GM12874 (cell line): ENCODE data around the gene S100A3.

Experiments used
- CTCF ChIP-seq: IDR thresholded peaks from 2 replicates; pipeline ENCODE4 v1.5.1; 2011; ENCODE audit warnings: low read depth, mild to moderate bottlenecking, control low read depth, low read length, moderate library complexity; ENCODE audit not compliant: insufficient read depth

The S100A3 gene

GRCh38 chr1:153548722-153549688, at the start of gene S100A3:
Gene S100A3 (minus strand): TSS chr1:153549258. CDS start chr1:153548485, 773 bp downstream.
- no peak for TF ChIP-seq CTCF

DNA sequence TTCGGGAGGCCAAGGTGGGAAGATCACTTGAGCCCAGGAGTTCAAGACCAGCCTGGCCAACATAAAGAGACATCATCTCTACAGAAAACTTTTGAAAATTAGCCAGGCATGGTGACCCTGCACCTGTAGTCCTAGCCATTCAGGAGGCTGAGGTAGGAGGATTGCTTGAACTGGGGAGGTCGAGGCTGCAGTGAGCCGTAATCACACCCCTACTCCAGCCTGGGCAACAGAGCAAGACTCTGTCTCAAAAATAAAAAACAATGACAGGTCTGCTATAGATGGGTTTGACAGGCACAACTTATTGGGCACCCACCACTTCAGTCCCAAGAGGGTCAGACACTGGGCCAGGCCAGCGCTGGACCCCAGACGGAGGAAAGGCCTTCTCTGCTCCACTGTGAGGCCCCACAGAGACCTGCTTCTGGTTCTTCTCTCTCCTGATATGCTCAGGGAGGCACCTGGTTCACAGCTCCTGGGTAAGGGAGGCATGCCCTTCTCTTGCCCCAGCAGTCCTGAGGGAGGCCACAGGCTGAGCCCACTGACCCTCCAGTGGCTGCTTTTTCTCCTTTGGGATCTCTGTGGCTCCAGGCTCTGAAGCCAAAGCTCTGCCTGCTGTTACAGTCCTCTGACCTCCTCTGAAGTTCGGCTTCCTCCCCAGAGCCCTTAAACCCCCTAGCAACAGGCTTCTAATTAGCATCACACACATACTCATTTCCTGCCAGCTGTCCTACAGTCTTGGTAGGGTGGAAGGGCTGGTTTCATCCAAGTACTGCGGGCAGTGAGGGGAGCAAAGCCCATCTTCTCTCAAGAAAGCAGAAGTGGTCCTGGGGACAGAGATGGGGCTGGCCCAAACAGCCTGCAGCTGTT, 49.5 kb upstream of the S100A3 start:
- TF ChIP-seq CTCF: no peak

GRCh38 chr1:153597206-153597605, 48.1 kb upstream of the S100A3 start:
- TF ChIP-seq CTCF: no peak

GRCh38 chr1:153592748-153593147, 43.7 kb upstream of the S100A3 start:
- no peak for TF ChIP-seq CTCF

GRCh38 chr1:153588482-153588881, 39.4 kb upstream of the S100A3 start:
- no peak for TF ChIP-seq CTCF

GRCh38 chr1:153587314-153587713, 38.3 kb upstream of the S100A3 start:
- TF ChIP-seq CTCF: no peak

DNA sequence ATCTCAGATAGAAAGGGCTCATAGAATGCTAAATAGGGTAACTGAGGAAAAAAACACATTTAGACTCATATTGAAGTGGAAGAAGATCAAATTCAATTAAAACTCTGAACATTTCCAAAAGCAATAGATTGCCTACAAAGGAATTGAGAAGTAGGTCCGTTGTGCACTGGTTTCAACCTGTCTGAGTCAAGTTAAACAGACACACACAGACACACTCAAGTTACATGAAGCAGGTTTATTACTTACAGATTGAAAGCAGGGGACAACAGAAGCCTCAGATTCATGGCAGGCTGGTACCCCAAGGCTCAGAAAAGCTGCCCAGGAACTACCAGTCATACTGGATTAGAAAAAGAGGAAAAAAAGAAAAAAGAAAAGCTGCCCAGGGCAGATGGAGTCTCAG, 37.3 kb upstream of the S100A3 start:
- TF ChIP-seq CTCF: no peak
